NCI-H2081 treated with DMSO at 0.1 percent for 48 hours (cell line): ENCODE measurements around the gene BMPR2.
"Not testable (repeated sequence)": the region's sequence is repeated elsewhere in the genome, so short reads cannot be mapped to it uniquely, and the experiment has no call there.

ENCODE experiments used
- DNase-seq: peaks from one replicate; lab custom pipeline; 2025; lab: John Stamatoyannopoulos, UW

Gene BMPR2

GRCh38 chr2:202382684-202383083, 6.6 kb downstream of the BMPR2 start:
- DNase-seq: no peak

- not testable (repeated sequence) for DNase-seq
Observed at GRCh38 chr2:202386495-202386894, 10.4 kb downstream of the BMPR2 start.

GRCh38 chr2:202387608-202388342, 11.6 kb downstream of the BMPR2 start:
- DNase-seq: no peak

- no peak for DNase-seq
Observed at GRCh38 chr2:202400941-202401340, 24.8 kb downstream of the BMPR2 start.

- DNase-seq: no peak
Observed at GRCh38 chr2:202405798-202406197, 29.7 kb downstream of the BMPR2 start.

GRCh38 chr2:202406445-202406978, 30.4 kb downstream of the BMPR2 start:
- DNase-seq: no peak

- DNase-seq: no peak
Observed at GRCh38 chr2:202408546-202409140, 32.5 kb downstream of the BMPR2 start.

- no peak for DNase-seq
Observed at GRCh38 chr2:202410092-202410491, 34.0 kb downstream of the BMPR2 start.

GRCh38 chr2:202411097-202411496, 35.0 kb downstream of the BMPR2 start:
- DNase-seq: no peak

GRCh38 chr2:202418027-202418426, 41.9 kb downstream of the BMPR2 start:
- no peak for DNase-seq

- DNase-seq: no peak
Observed at GRCh38 chr2:202418511-202418910, 42.4 kb downstream of the BMPR2 start.

GRCh38 chr2:202423139-202423538, 47.0 kb downstream of the BMPR2 start:
- DNase-seq: no peak

GRCh38 chr2:202425036-202425435, 48.9 kb downstream of the BMPR2 start:
- DNase-seq: no peak

- no peak for DNase-seq
Observed at GRCh38 chr2:202426751-202427150, 50.6 kb downstream of the BMPR2 start.

- DNase-seq: no peak
Observed at GRCh38 chr2:202429164-202429980, 53.2 kb downstream of the BMPR2 start.

- no peak for DNase-seq
Observed at GRCh38 chr2:202432776-202433175, 56.6 kb downstream of the BMPR2 start.

- no peak for DNase-seq
Observed at GRCh38 chr2:202434472-202434871, 58.3 kb downstream of the BMPR2 start.

GRCh38 chr2:202436626-202437025, 60.5 kb downstream of the BMPR2 start:
- no peak for DNase-seq

GRCh38 chr2:202440117-202440516, 64.0 kb downstream of the BMPR2 start:
- DNase-seq: not testable (repeated sequence)

GRCh38 chr2:202442882-202443281, 66.8 kb downstream of the BMPR2 start:
- DNase-seq: no peak

GRCh38 chr2:202444000-202444399, 67.9 kb downstream of the BMPR2 start:
- DNase-seq: no peak

GRCh38 chr2:202449344-202449743, 73.2 kb downstream of the BMPR2 start:
- no peak for DNase-seq

- DNase-seq: no peak
Observed at GRCh38 chr2:202450785-202451184, 74.7 kb downstream of the BMPR2 start.
